Measurements from ENCODE around the gene FTO.

Gene FTO

DNA sequence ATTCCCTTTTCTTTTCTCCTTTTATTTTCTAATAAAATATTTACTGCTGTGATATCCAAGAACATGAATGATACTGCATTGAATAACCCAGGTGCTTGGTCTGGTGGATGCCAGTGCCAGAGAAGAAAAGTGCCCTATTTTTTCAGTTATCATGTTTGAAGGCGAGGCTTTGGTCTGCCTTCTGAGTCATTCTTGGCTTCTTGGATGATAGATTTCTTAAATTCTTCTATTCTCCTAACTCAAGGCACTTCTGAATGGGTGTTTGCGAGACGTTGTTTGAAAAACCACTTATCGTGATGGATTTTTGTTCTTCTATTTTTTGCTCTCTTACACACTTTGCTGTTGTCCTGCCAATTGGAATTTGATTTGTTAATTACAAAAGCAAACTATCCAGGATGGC lies 66.7 kb downstream of the FTO start:
- no peaks in the 10 kb centered on the region for H3K9me3 ChIP-seq (ENCODE audit: control insufficient read depth, insufficient read depth, low read depth, low read length)
- peaks cover 22% of the 10 kb centered on the region for H3K4me1 ChIP-seq (ENCODE audit: control insufficient read depth, insufficient read depth, low read length)
- H3K36me3 ChIP-seq (ENCODE audit: control insufficient read depth, insufficient read depth, low read length): no peaks in the 10 kb centered on the region
- H3K27ac ChIP-seq (ENCODE audit: low read depth, low read length): no peak overlapping the region
- H3K4me3 ChIP-seq (ENCODE audit: low read depth, low read length): no peak overlapping the region
- H3K9ac ChIP-seq (ENCODE audit: low read length): no peak overlapping the region
- no peaks in the 10 kb centered on the region for H3K27me3 ChIP-seq (ENCODE audit: control insufficient read depth, insufficient read depth, low read length)

DNA sequence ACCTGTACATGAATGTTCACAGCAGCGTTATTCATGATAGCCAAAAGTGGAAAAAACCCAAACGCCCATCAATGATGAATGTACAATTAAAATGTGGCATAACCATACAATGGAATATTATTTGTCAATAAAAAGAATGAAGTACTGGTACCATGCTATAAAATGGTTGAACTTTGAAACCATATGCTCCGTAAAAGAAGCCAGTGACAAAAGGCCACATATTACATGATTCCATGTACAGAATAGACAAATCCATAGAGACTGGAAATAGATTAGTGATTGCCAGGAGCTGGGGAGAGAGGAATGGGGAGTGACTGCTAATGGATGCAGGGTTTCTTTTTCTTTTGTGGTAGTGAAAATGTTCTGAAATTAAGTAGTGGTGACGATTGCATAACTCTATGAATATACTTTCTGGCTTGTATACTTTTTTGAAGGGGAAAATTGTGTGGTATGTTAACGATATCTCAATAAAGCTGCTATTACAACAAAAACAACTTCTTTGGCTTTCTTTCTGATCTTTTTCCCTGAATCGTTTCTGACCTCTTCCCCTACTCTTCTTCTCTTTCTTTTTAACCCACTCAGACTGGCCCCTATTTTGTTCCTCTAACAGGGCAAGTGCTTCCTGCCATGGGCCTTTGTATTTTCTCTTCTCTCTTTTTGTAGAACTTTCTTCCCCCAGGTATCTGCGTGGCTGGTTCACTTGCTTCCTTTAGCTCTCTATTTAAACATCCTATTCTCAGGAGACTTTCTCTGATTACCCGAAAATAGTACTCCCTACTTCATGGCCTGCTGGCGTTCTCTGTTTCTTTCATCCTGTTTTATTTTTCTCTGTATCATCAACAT lies 67.9 kb downstream of the FTO start:
- no peak overlapping the region for H3K4me3 ChIP-seq (ENCODE audit: low read depth, low read length)
- H3K27me3 ChIP-seq (ENCODE audit: control insufficient read depth, insufficient read depth, low read length): no peaks in the 10 kb centered on the region
- H3K36me3 ChIP-seq (ENCODE audit: control insufficient read depth, insufficient read depth, low read length): no peaks in the 10 kb centered on the region
- no peaks in the 10 kb centered on the region for H3K9me3 ChIP-seq (ENCODE audit: control insufficient read depth, insufficient read depth, low read depth, low read length)
- peaks cover 31% of the 10 kb centered on the region for H3K4me1 ChIP-seq (ENCODE audit: control insufficient read depth, insufficient read depth, low read length)
- H3K9ac ChIP-seq (ENCODE audit: low read length): no peak overlapping the region
- no peak overlapping the region for H3K27ac ChIP-seq (ENCODE audit: low read depth, low read length)

DNA sequence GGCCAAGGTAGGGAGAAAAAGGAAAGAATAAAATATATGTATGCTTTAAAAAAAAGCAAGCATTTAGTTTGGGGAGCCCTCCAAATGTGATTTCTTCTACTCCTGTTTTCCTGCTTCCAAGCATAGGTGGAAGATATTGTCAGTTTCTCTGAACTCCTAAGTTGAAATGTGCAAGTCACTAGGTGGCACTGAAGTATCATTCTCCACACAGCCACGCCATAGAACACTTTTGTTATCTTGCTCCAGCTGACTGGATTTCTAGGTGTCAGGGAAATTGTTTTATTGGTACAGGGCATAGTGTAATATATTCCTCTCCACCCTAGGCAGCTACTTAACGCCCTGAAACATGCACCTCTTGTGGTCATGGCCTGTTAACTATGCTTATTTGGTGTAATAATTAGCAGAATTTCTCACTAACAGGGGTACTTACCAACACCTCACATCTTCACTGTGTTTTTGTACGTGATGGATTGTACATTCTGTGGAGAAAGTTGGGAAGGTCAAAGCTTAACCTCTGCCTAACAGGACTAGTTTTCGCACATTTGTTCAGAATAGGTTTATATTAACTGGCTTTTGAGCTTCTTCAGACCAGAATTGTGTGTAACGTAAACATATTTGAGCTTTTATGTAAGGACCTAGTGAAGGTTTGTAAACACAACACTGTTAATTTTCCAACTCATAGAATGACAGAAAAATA lies 69.3 kb downstream of the FTO start:
- no peak overlapping the region for H3K27ac ChIP-seq (ENCODE audit: low read depth, low read length)
- H3K4me3 ChIP-seq (ENCODE audit: low read depth, low read length): no peak overlapping the region
- H3K27me3 ChIP-seq (ENCODE audit: control insufficient read depth, insufficient read depth, low read length): no peaks in the 10 kb centered on the region
- peaks cover 36% of the 10 kb centered on the region for H3K4me1 ChIP-seq (ENCODE audit: control insufficient read depth, insufficient read depth, low read length)
- H3K9me3 ChIP-seq (ENCODE audit: control insufficient read depth, insufficient read depth, low read depth, low read length): no peaks in the 10 kb centered on the region
- H3K36me3 ChIP-seq (ENCODE audit: control insufficient read depth, insufficient read depth, low read length): no peaks in the 10 kb centered on the region
- no peak overlapping the region for H3K9ac ChIP-seq (ENCODE audit: low read length)

DNA sequence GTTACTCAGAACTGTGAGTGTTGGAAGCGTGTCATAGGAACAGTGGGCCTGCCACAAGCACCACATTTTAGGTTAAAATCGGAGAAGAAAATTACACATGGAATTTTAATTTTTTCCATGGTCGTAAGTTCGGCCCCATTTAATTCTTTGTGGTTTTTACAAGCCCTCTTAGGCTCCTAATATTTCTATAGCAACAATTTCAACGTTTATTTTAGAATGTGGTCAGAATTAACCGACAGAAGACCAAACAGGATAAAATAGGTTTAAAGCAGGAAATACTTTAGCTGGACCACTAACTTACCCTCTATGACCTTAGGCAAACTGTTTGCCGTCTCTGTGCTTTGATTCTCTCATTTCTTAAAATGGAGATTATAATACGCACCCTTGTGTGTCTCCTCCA lies 69.9 kb downstream of the FTO start:
- Histone ChIP-seq H3K27me3 (ENCODE audit: control insufficient read depth, insufficient read depth, low read length) (no peaks in the 10 kb centered on the region), H3K36me3 (ENCODE audit: control insufficient read depth, insufficient read depth, low read length) (no peaks in the 10 kb centered on the region), H3K9ac (ENCODE audit: low read length) (no peak overlapping the region), H3K4me3 (ENCODE audit: low read depth, low read length) (no peak overlapping the region), H3K9me3 (ENCODE audit: control insufficient read depth, insufficient read depth, low read depth, low read length) (no peaks in the 10 kb centered on the region), H3K27ac (ENCODE audit: low read depth, low read length) (no peak overlapping the region), H3K4me1 (ENCODE audit: control insufficient read depth, insufficient read depth, low read length) (peaks cover 41% of the 10 kb centered on the region)

DNA sequence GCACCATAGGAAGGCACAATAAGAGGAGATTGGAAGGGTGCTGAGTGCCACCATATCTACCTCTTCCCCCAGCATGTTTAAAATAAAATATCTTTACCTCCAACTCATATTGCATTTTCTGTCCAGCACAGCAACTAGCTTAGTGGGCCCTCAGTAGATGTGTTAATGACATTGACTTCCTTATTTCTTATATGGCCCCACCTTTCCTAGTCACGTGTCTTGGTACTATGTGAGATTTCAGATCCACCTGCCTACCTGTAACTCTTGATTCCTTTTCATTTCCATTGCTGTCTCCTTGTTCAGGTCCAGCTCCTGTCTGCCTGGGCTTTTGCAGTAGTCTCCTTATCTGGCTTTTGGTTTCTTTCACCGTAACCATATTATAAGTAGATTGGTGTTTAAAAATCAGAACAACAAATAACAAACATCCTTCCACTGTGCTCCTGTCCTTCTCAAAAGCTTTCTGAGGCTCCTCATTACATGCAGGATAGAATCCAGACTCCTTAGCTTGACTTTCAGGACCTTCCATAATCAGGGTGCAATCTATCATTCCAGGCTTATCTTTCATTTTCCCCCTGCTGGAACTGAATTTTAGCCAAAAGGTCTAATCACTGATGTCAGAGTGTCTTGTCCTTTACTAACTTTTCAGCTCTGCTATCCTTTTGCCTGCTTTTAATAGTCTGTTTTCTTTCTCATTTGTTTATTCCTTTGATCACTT lies 71.3 kb downstream of the FTO start:
- Histone ChIP-seq H3K9me3 (ENCODE audit: control insufficient read depth, insufficient read depth, low read depth, low read length) (no peaks in the 10 kb centered on the region), H3K4me3 (ENCODE audit: low read depth, low read length) (no peak overlapping the region), H3K27ac (ENCODE audit: low read depth, low read length) (no peak overlapping the region), H3K36me3 (ENCODE audit: control insufficient read depth, insufficient read depth, low read length) (no peaks in the 10 kb centered on the region), H3K4me1 (ENCODE audit: control insufficient read depth, insufficient read depth, low read length) (peaks cover 46% of the 10 kb centered on the region), H3K27me3 (ENCODE audit: control insufficient read depth, insufficient read depth, low read length) (no peaks in the 10 kb centered on the region), H3K9ac (ENCODE audit: low read length) (no peak overlapping the region)

DNA sequence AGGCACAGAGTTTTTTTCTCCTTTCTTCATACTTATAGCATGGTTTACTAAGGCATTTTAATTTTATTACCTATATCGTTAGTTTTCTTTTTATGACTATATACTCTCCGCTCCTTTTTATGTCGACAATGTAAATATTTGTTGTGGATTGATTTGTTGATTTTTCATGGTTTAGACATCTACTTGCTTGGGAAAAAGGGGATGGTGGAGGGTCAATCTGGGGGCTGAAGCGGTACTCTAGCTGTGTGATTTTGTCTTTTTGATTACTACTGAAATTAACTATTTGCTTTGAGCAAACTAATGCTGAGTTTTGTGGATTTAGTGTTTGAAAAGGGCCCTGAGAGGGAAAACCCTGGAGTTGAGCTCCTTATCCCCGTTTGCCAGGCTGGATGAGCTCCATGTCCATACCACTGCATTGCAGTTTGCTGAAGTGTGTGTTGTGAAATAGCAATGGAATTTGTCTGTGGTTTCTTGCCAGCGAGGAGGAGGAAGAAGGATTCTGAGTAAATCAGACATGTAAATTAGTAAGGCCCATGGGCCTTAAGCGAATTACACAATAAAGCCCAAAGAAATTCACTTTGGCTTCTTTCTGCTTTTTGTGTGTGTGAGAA lies 72.0 kb downstream of the FTO start:
- Histone ChIP-seq H3K36me3 (ENCODE audit: control insufficient read depth, insufficient read depth, low read length) (no peaks in the 10 kb centered on the region), H3K4me1 (ENCODE audit: control insufficient read depth, insufficient read depth, low read length) (peaks cover 46% of the 10 kb centered on the region), H3K27me3 (ENCODE audit: control insufficient read depth, insufficient read depth, low read length) (no peaks in the 10 kb centered on the region), H3K27ac (ENCODE audit: low read depth, low read length) (peak overlapping the region; percentile 49), H3K9me3 (ENCODE audit: control insufficient read depth, insufficient read depth, low read depth, low read length) (no peaks in the 10 kb centered on the region), H3K9ac (ENCODE audit: low read length) (no peak overlapping the region), H3K4me3 (ENCODE audit: low read depth, low read length) (no peak overlapping the region)

DNA sequence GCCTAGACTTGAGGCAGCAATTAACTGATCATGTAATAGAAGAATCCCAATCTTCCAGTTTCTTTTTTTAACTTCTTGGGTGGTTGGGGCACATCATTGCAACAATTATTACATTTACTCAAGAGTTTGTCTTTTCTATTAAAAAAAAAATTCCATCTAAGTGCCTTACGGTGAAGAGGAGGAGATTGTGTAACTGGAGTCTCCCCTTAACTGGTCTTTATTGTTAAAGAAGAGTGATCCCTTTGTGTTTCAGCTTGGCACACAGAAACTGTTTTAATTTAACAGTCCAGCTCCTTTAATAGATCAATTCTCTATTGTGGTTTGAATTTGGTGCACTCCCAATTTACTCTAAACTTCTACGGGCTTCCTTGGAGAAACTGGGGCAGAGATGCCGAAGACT lies 75.2 kb downstream of the FTO start:
- Histone ChIP-seq H3K27ac (ENCODE audit: low read depth, low read length) (no peak overlapping the region), H3K9me3 (ENCODE audit: control insufficient read depth, insufficient read depth, low read depth, low read length) (no peaks in the 10 kb centered on the region), H3K4me3 (ENCODE audit: low read depth, low read length) (no peak overlapping the region), H3K36me3 (ENCODE audit: control insufficient read depth, insufficient read depth, low read length) (no peaks in the 10 kb centered on the region), H3K9ac (ENCODE audit: low read length) (no peak overlapping the region), H3K27me3 (ENCODE audit: control insufficient read depth, insufficient read depth, low read length) (no peaks in the 10 kb centered on the region), H3K4me1 (ENCODE audit: control insufficient read depth, insufficient read depth, low read length) (peaks cover 41% of the 10 kb centered on the region)

DNA sequence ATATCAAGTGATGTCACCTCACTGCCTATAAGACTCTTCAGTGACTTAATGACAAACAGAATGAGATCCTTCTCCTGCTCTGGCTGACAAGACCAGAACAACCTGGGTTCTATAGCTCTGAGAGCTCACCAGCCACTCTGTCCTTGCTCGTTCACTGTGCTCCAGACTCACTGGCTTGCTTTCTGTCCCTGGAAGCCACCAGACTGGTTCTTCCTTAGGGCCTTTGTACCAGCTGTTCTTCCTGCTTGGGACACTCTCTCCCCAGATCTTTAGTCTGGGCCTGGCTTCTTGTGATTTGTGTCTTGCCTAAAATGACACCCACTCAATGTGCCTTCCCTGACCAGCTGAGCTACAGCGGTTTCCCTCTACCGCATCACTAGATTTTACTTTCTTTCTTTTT lies 76.1 kb downstream of the FTO start:
- no peak overlapping the region for H3K9ac ChIP-seq (ENCODE audit: low read length)
- H3K27me3 ChIP-seq (ENCODE audit: control insufficient read depth, insufficient read depth, low read length): no peaks in the 10 kb centered on the region
- no peaks in the 10 kb centered on the region for H3K36me3 ChIP-seq (ENCODE audit: control insufficient read depth, insufficient read depth, low read length)
- no peak overlapping the region for H3K27ac ChIP-seq (ENCODE audit: low read depth, low read length)
- no peak overlapping the region for H3K4me3 ChIP-seq (ENCODE audit: low read depth, low read length)
- peaks cover 39% of the 10 kb centered on the region for H3K4me1 ChIP-seq (ENCODE audit: control insufficient read depth, insufficient read depth, low read length)
- H3K9me3 ChIP-seq (ENCODE audit: control insufficient read depth, insufficient read depth, low read depth, low read length): no peaks in the 10 kb centered on the region

DNA sequence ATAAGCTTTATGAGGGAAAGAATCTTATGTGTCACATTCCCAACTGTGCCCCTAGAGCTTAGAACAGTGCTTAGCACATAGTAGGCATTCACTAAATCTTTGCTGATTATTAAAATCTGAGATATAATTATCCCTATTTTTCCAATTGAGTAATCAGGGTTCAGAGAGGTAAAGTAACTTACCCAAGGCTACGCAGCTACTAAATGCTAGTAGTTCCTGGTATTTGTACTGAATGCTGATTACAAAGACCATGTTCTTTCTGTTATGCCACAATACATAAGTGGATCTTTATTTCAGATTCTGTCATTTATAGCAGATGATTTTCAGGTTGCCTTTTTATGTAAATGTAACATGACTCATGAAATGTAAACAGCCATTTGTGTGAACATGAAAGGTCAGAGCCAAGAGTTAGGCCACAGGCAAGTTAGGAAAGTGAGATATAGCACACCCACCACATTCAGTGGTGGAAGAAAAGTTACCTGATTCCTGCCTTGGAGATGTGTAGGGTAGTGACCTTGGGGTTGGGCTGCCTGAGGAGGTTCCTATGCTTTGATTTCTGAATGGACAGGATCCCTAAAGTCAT lies 77.2 kb downstream of the FTO start:
- H3K27me3 ChIP-seq (ENCODE audit: control insufficient read depth, insufficient read depth, low read length): no peaks in the 10 kb centered on the region
- H3K4me1 ChIP-seq (ENCODE audit: control insufficient read depth, insufficient read depth, low read length): peaks cover 28% of the 10 kb centered on the region
- no peak overlapping the region for H3K4me3 ChIP-seq (ENCODE audit: low read depth, low read length)
- H3K36me3 ChIP-seq (ENCODE audit: control insufficient read depth, insufficient read depth, low read length): no peaks in the 10 kb centered on the region
- no peak overlapping the region for H3K9ac ChIP-seq (ENCODE audit: low read length)
- H3K9me3 ChIP-seq (ENCODE audit: control insufficient read depth, insufficient read depth, low read depth, low read length): no peaks in the 10 kb centered on the region
- H3K27ac ChIP-seq (ENCODE audit: low read depth, low read length): no peak overlapping the region

DNA sequence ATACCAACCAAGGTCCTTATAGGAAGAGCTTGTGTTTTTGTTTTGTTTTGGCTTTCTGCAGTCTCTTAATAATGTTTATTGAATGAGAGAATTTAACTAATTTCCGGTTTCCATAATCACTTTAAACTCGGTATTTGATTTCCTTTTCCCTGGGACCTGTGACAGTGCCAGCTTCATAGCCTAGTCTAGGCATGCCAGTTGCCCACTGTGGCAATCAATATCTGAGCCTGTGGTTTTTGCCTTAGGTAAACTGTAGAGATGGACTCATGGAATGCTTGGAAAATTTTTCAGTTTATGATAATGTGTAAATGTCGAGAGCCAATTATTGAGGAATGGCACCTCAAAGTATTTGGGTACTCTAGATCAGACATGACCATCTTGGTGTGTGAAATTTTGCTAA lies 78.2 kb downstream of the FTO start:
- Histone ChIP-seq H3K4me3 (ENCODE audit: low read depth, low read length) (no peak overlapping the region), H3K4me1 (ENCODE audit: control insufficient read depth, insufficient read depth, low read length) (peaks cover 24% of the 10 kb centered on the region), H3K36me3 (ENCODE audit: control insufficient read depth, insufficient read depth, low read length) (no peaks in the 10 kb centered on the region), H3K9ac (ENCODE audit: low read length) (no peak overlapping the region), H3K27me3 (ENCODE audit: control insufficient read depth, insufficient read depth, low read length) (no peaks in the 10 kb centered on the region), H3K27ac (ENCODE audit: low read depth, low read length) (no peak overlapping the region), H3K9me3 (ENCODE audit: control insufficient read depth, insufficient read depth, low read depth, low read length) (no peaks in the 10 kb centered on the region; the same call in 1 of the 2 replicates)

Measured in HUES6 (cell line).